ENCODE results near the gene IL23A. TPM values are rescaled to one million over a fixed set of nuclear protein-coding genes. Genes with fewer than 3 reads are reported as not detected.

The IL23A gene
- total and polyA plus RNA-seq, 12 donors: 0.29 to 1.3 (median 0.64) TPM; not detected in 5

GRCh38 chr12:56362130-56363059 lies 23.7 kb downstream of the IL23A start, which contains the start of gene APOF:
Gene APOF, minus strand, starts transcription at chr12:56362857. Its CDS starts 112 bp downstream, at chr12:56362745.
- Histone ChIP-seq H3K4me3 (no peak within 1 kb of the TSS), H3K36me3 (replicated peaks in 1 of 2) (no peaks in the 10 kb centered on the region), H3K27ac (no peak within 1 kb of the TSS), H3K9me3 (replicated peaks in 1 of 3) (no peaks in the 10 kb centered on the region), H3K4me1 (replicated peaks in 1 of 2) (peaks cover 14 to 24% of the 10 kb centered on the region in 2 donors), H3K27me3 (no peaks in the 10 kb centered on the region)
- 91 to 96% (median 92%) methylated on average over 8 to 10 of the region's 10 CpGs for WGBS, 4 donors
- intact Hi-C loops (cut with DNase I): no loop called here
- no peak for DNase-seq
- TF ChIP-seq, protein P1, sequence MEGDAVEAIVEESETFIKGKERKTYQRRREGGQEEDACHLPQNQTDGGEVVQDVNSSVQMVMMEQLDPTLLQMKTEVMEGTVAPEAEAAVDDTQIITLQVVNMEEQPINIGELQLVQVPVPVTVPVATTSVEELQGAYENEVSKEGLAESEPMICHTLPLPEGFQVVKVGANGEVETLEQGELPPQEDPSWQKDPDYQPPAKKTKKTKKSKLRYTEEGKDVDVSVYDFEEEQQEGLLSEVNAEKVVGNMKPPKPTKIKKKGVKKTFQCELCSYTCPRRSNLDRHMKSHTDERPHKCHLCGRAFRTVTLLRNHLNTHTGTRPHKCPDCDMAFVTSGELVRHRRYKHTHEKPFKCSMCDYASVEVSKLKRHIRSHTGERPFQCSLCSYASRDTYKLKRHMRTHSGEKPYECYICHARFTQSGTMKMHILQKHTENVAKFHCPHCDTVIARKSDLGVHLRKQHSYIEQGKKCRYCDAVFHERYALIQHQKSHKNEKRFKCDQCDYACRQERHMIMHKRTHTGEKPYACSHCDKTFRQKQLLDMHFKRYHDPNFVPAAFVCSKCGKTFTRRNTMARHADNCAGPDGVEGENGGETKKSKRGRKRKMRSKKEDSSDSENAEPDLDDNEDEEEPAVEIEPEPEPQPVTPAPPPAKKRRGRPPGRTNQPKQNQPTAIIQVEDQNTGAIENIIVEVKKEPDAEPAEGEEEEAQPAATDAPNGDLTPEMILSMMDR (IDR thresholded peaks at IDR 0.05): no peak
- TF ChIP-seq POLR2A (IDR thresholded peaks at IDR 0.05): no peak

GRCh38 chr12:56366948-56367347 lies 28.3 kb downstream of the IL23A start:
- TF ChIP-seq, protein P1 (IDR thresholded peaks at IDR 0.05): no peak
- TF ChIP-seq POLR2A (IDR thresholded peaks at IDR 0.05): no peak
- Histone ChIP-seq H3K36me3 (replicated peaks in 1 of 2) (no peaks in the 10 kb centered on the region), H3K27me3 (no peaks in the 10 kb centered on the region), H3K9me3 (replicated peaks in 1 of 3) (no peaks in the 10 kb centered on the region), H3K27ac (no peak overlapping the region), H3K4me3 (no peak overlapping the region), H3K4me1 (replicated peaks in 1 of 2) (no peaks in the 10 kb centered on the region)
- DNase-seq: no peak
- WGBS, 4 donors: 76 to 87% (median 85%) methylated on average over 2 to 3 of the region's 3 CpGs
- intact Hi-C loops (cut with DNase I): no loop called here

- Histone ChIP-seq H3K4me1 (replicated peaks in 1 of 2) (no peaks in the 10 kb centered on the region), H3K27ac (no peak overlapping the region), H3K27me3 (no peaks in the 10 kb centered on the region), H3K4me3 (no peak overlapping the region), H3K9me3 (replicated peaks in 1 of 3) (no peaks in the 10 kb centered on the region), H3K36me3 (replicated peaks in 1 of 2) (no peaks in the 10 kb centered on the region)
- intact Hi-C loops (cut with DNase I): loop anchor here in 1 of 2 donors (5.0 kb wide), 1 partner anchor 69 kb away; no protein-coding TSS in a partner anchor
- no peak for DNase-seq
- TF ChIP-seq, protein P1 (IDR thresholded peaks at IDR 0.05): no peak
- no peak for TF ChIP-seq POLR2A (IDR thresholded peaks at IDR 0.05)
- WGBS, 4 donors: 77 to 91% (median 84%) methylated on average over 1 of the region's 1 CpG
Observed at GRCh38 chr12:56373515-56373914, 34.8 kb downstream of the IL23A start.

DNA sequence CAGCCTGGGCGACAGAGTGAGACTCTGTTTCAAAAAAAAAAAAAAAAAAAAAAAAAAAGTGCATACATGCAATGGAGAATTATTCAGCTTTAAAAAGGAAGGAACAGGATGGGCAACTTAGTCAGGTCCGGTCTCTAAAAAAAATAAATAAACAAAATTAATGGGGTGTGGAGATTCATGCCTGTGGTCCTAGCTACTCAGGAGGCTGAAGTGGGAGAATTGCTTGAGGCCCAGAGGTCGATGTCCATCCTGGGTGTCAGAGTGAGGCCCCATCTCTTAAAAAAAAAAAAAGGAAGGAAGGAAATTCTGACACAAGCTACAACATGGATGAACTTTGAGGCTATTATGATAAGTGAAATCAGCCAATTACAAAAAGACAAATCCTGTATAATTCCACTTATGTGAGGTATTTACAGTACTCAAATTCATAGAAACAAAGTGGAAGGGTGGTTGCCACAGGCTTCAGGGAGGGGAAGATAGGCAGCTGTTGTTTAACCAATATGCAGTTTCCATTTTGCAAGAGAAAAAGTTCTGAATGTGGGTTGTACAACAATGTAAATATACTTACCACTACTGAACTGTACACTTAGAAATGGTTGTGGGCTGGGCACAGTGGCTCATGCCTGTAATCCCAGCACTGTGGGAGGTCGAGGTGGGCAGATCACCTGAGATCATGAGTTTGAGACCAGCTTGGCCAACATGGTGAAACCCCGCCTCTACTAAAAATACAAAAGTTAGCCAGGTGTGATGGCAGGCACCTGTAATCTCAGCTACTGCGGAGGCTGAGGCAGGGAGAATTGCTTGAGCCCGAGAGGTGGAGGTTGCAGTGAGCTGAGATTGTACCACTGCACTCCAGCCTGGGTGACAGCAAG lies 36.3 kb downstream of the IL23A start:
- intact Hi-C loops (cut with DNase I): loop anchor here in 1 of 2 donors (5.0 kb wide), 1 partner anchor 67 kb away; no protein-coding TSS in a partner anchor
- H3K4me1 ChIP-seq (replicated peaks in 1 of 2): no peaks in the 10 kb centered on the region
- WGBS, 4 donors: 66 to 75% (median 67%) methylated on average over 7 of the region's 7 CpGs
- H3K36me3 ChIP-seq (replicated peaks in 1 of 2): no peaks in the 10 kb centered on the region
- no peak overlapping the region for H3K27ac ChIP-seq
- no peaks in the 10 kb centered on the region for H3K9me3 ChIP-seq (replicated peaks in 1 of 3)
- DNase-seq: peak in 1 of 7 donors; percentile 20
- TF ChIP-seq, protein P1 (IDR thresholded peaks at IDR 0.05): no peak
- TF ChIP-seq POLR2A (IDR thresholded peaks at IDR 0.05): no peak
- no peaks in the 10 kb centered on the region for H3K27me3 ChIP-seq
- H3K4me3 ChIP-seq: no peak overlapping the region
